ENCODE measurements around the gene NKAIN4. TPM values are rescaled to one million over a fixed set of nuclear protein-coding genes. Genes with fewer than 3 reads are reported as not detected.
"Not testable (repeated sequence)": the region's sequence is repeated elsewhere in the genome, so short reads cannot be mapped to it uniquely, and the experiment has no call there.

NKAIN4 gene
- total and polyA plus RNA-seq, 4 donors: 0.05 TPM; not detected in 3

DNA sequence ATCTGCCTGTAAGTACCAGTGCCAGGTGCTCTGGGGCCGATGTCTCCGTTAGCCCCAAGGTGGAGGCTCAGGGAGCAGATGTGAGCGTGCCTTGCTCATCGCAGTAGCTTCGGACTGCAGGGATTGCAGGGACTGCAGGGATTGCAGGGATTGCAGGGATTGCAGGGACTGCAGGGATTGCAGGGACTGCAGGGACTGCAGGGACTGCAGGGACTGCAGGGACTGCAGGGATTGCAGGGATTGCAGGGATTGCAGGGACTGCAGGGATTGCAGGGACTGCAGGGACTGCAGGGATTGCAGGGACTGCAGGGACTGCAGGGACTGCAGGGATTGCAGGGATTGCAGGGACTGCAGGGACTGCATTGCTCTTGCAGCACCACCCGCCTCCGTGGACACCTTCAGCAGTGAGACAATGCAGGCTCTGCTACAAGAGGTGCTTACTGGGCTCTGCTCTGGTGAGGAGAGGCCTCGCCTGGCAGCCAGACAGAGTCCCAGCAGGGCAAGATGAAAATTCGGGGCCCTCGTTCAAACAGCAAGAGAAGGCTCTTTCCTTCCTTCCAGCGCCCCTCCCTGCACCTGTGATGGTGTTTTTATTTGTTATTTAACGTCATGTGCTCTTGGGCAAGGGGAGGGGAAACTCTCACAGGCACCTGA lies 32.7 kb downstream of the NKAIN4 start:
- H3K4me1 ChIP-seq (ENCODE audit: control insufficient read depth in 4 of 4, insufficient read depth in 4 of 4, low read length in 3 of 4); DNase-seq (ENCODE audit: low spot score); H3K4me3 ChIP-seq (ENCODE audit: low read depth in 1 of 3, low read length in 3 of 3); H3K36me3 ChIP-seq (ENCODE audit: control insufficient read depth in 4 of 4, insufficient read depth in 3 of 4, low read depth in 1 of 4, low read length in 3 of 4); H3K9ac ChIP-seq (ENCODE audit: low read depth in 1 of 2, low read length in 2 of 2); H3K27me3 ChIP-seq (ENCODE audit: control insufficient read depth in 4 of 4, insufficient read depth in 4 of 4, low read length in 3 of 4); H3K27ac ChIP-seq (ENCODE audit: low read depth in 1 of 2, low read length in 2 of 2); H3K9me3 ChIP-seq (ENCODE audit: control insufficient read depth in 4 of 4, low read length in 3 of 4): not testable (repeated sequence)
- WGBS: 72% methylated on average over 12 of the region's 12 CpGs

DNA sequence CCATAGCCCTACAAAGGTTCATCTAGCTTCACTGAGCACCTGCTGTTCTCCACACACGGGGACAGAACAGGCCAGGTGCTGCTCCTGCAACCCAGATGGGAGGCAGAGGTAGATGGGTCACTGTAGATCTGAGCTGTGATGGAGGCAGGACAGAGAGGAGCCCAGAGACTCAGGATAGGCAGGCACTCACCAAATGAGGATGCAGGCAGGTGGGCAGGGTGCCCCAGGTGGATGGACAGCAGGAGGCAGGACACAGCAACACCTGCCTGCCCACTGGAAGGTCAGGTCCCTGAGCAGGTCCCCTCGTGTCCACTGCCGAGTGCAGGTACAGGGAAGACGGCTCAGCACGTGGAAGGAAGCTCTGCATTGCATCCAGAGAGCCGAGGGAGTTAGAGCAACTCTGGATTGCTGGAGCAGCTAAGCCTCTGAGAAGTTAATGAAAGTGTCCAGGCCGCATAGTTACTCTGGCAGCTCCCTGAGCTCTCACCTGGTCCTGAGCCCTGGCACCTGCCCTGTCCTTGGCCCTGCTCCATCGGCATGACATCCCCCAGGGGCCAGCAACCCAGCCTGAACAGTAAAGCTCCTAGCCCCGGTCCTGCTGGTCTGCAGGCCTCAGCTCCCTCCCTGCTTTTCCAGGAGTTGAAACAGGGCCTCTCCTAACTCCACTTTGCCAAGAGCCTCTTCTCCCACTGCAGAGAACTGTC lies 33.4 kb downstream of the NKAIN4 start:
- Histone ChIP-seq H3K4me1 (ENCODE audit: control insufficient read depth in 4 of 4, insufficient read depth in 4 of 4, low read length in 3 of 4) (peaks cover 4 to 10% (median 7%) of the 10 kb centered on the region in 4 donors), H3K36me3 (ENCODE audit: control insufficient read depth in 4 of 4, insufficient read depth in 3 of 4, low read depth in 1 of 4, low read length in 3 of 4) (no peaks in the 10 kb centered on the region), H3K27me3 (ENCODE audit: control insufficient read depth in 4 of 4, insufficient read depth in 4 of 4, low read length in 3 of 4) (no peaks in the 10 kb centered on the region), H3K4me3 (ENCODE audit: low read depth in 1 of 3, low read length in 3 of 3) (no peak overlapping the region), H3K27ac (ENCODE audit: low read depth in 1 of 2, low read length in 2 of 2) (no peak overlapping the region), H3K9ac (ENCODE audit: low read depth in 1 of 2, low read length in 2 of 2) (no peak overlapping the region), H3K9me3 (ENCODE audit: control insufficient read depth in 4 of 4, low read length in 3 of 4) (no peaks in the 10 kb centered on the region)
- WGBS: 61% methylated on average over 9 of the region's 9 CpGs
- TF ChIP-seq GABPA (IDR thresholded peaks at IDR 0.05 in 1 of 2, conservative IDR thresholded peaks at IDR 0.05 in 1 of 2) (no peak), EGR1 (IDR thresholded peaks at IDR 0.05; ENCODE audit: low read depth in 2 of 2) (no peak), RAD21 (IDR thresholded peaks at IDR 0.05) (no peak), TAF1 (conservative IDR thresholded peaks at IDR 0.05) (no peak), RXRA (IDR thresholded peaks at IDR 0.05) (no peak), YY1 (IDR thresholded peaks at IDR 0.05) (no peak), NR2F2 (IDR thresholded peaks at IDR 0.05) (no peak), JUND (IDR thresholded peaks at IDR 0.05) (no peak), HNF4G (IDR thresholded peaks at IDR 0.05) (no peak), FOXA2 (IDR thresholded peaks at IDR 0.05) (no peak), SP1 (IDR thresholded peaks at IDR 0.05) (no peak)
- TF ChIP-seq, protein P1, sequence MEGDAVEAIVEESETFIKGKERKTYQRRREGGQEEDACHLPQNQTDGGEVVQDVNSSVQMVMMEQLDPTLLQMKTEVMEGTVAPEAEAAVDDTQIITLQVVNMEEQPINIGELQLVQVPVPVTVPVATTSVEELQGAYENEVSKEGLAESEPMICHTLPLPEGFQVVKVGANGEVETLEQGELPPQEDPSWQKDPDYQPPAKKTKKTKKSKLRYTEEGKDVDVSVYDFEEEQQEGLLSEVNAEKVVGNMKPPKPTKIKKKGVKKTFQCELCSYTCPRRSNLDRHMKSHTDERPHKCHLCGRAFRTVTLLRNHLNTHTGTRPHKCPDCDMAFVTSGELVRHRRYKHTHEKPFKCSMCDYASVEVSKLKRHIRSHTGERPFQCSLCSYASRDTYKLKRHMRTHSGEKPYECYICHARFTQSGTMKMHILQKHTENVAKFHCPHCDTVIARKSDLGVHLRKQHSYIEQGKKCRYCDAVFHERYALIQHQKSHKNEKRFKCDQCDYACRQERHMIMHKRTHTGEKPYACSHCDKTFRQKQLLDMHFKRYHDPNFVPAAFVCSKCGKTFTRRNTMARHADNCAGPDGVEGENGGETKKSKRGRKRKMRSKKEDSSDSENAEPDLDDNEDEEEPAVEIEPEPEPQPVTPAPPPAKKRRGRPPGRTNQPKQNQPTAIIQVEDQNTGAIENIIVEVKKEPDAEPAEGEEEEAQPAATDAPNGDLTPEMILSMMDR (IDR thresholded peaks at IDR 0.05; ENCODE audit: low read depth, low read length, missing input control): no peak
- TF ChIP-seq, protein P2, sequence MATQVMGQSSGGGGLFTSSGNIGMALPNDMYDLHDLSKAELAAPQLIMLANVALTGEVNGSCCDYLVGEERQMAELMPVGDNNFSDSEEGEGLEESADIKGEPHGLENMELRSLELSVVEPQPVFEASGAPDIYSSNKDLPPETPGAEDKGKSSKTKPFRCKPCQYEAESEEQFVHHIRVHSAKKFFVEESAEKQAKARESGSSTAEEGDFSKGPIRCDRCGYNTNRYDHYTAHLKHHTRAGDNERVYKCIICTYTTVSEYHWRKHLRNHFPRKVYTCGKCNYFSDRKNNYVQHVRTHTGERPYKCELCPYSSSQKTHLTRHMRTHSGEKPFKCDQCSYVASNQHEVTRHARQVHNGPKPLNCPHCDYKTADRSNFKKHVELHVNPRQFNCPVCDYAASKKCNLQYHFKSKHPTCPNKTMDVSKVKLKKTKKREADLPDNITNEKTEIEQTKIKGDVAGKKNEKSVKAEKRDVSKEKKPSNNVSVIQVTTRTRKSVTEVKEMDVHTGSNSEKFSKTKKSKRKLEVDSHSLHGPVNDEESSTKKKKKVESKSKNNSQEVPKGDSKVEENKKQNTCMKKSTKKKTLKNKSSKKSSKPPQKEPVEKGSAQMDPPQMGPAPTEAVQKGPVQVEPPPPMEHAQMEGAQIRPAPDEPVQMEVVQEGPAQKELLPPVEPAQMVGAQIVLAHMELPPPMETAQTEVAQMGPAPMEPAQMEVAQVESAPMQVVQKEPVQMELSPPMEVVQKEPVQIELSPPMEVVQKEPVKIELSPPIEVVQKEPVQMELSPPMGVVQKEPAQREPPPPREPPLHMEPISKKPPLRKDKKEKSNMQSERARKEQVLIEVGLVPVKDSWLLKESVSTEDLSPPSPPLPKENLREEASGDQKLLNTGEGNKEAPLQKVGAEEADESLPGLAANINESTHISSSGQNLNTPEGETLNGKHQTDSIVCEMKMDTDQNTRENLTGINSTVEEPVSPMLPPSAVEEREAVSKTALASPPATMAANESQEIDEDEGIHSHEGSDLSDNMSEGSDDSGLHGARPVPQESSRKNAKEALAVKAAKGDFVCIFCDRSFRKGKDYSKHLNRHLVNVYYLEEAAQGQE (IDR thresholded peaks at IDR 0.05): no peak
- TF ChIP-seq, protein P3, sequence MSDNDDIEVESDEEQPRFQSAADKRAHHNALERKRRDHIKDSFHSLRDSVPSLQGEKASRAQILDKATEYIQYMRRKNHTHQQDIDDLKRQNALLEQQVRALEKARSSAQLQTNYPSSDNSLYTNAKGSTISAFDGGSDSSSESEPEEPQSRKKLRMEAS (IDR thresholded peaks at IDR 0.05): no peak
- no peak for DNase-seq (ENCODE audit: low spot score)
